B cell (primary cell): ENCODE measurements around the gene PLEKHH1.

ENCODE experiments used
- CTCF ChIP-seq: fragments of 200-600 bp; IDR thresholded peaks from one replicate; pipeline ENCODE4 v1.8.0; 2022; ENCODE audit warnings: antibody characterized with exemption, mild to moderate bottlenecking
- EZH2 ChIP-seq: IDR thresholded peaks from 2 replicates; pipeline ENCODE4 v1.6.1; 2012; ENCODE audit warnings: borderline replicate concordance, low read depth, mild to moderate bottlenecking, moderate library complexity, low read length; ENCODE audit not compliant: insufficient read depth, poor library complexity, severe bottlenecking

GRCh38 chr14:67514203-67514607 lies 18.9 kb upstream of the PLEKHH1 start:
- TF ChIP-seq CTCF (no peak), EZH2 (no peak)
